AG09319 (cell line): ENCODE data around the gene CPA2.

Experiments
- DNase-seq: peaks from one replicate; pipeline ENCODE4 v3.0.0-alpha.2; 2010; ENCODE audit warnings: low read depth; ENCODE audit errors: extremely low read depth
- TF ChIP-seq, protein P1 (sequence below): IDR thresholded peaks from 2 replicates; pipeline ENCODE4 v1.5.1; 2011; ENCODE audit warnings: low read depth, mild to moderate bottlenecking, inconsistent platforms, low read length, moderate library complexity

CPA2 gene

DNA sequence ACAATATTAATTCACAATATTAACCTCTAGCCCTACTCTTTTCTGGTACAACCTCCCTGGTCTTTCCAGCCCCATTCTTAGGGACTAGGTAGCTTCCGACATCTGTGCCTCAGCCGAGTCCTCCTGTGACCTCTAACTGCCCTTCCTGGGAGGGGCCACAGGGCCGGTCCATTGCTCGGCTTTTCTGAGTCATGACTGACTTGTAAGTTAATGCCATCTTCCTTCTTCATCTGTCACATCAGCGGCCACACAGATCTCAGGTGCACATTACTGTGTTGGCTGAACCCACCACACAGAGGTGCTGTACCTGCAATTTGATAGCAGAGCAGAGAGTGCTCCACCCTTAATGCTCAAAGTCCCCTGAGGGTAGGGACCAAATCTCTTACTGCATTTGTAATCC, 22.2 kb downstream of the CPA2 start:
- TF ChIP-seq, protein P1, sequence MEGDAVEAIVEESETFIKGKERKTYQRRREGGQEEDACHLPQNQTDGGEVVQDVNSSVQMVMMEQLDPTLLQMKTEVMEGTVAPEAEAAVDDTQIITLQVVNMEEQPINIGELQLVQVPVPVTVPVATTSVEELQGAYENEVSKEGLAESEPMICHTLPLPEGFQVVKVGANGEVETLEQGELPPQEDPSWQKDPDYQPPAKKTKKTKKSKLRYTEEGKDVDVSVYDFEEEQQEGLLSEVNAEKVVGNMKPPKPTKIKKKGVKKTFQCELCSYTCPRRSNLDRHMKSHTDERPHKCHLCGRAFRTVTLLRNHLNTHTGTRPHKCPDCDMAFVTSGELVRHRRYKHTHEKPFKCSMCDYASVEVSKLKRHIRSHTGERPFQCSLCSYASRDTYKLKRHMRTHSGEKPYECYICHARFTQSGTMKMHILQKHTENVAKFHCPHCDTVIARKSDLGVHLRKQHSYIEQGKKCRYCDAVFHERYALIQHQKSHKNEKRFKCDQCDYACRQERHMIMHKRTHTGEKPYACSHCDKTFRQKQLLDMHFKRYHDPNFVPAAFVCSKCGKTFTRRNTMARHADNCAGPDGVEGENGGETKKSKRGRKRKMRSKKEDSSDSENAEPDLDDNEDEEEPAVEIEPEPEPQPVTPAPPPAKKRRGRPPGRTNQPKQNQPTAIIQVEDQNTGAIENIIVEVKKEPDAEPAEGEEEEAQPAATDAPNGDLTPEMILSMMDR = no peak
- DNase-seq = no peak

DNA sequence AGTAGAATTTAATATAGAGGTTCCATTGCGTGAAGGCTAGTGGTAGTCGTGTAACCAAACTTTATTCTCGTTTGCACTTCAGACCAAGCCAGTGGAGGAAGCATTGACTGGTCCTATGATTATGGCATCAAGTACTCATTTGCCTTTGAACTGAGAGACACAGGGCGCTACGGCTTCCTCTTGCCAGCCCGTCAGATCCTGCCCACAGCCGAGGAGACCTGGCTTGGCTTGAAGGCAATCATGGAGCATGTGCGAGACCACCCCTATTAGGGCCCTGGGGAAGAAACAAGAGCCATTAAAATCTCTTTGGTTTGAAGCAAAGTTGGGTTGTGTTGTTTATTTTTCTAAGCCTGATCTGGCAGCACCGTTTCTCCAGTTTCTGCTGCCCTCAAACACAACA, 22.8 kb downstream of the CPA2 start:
- no peak for DNase-seq
- TF ChIP-seq, protein P1 = no peak

DNA sequence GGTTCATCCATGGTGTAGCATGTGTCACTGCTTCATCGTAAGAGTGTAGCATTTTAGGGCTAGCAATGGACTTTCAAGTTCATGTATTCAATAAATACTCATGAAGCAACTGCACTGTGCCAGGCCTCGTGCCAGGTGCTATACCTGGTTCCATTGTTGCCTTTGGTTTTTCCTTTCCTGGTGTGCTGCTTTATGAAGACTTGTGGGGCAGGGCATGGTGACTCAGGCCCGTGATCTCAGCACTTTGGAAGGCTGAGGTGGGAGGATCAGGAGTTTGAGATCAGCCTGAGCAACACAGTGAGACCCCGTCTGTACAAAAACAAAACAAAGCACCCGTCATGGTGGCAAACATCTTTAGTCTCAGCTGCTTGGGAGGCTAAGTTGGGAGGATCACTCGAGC, 24.1 kb downstream of the CPA2 start:
- DNase-seq = no peak

DNA sequence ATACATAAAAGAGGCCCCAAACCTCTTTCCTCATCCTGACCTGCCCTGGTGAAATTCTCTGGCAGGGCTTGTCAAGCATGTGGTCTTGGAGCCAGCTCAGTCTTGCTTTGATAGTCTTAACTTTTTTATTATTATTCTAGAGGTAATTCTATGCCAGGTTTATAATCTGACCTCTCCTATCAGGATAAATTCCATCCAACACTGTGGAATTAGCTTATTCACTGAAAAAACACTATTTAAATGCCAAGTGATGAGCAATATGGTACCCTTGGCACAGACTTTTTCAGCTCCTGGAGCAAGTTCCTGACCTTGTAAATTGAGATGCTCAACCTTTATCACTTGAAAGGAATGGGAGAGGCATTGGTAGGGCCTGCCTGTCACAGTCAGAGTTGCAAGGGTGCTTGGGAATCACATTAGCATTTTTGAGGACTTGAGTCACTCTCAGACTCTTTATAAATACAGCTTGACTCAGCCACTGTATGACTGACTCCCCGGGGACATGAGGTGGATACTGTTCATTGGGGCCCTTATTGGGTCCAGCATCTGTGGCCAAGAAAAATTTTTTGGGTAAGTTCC, 26.1 kb downstream of the CPA2 start, which contains the start of gene CPA4:
Gene CPA4, plus strand, starts transcription at position 480 of the 576 bp plus-strand sequence. Its CDS starts 20 bp downstream, at position 500.
- DNase-seq = peak; percentile 67
- TF ChIP-seq, protein P1 = no peak

More for the DNA sequence above, 24.1 kb downstream of the CPA2 start:
- TF ChIP-seq, protein P1 = no peak

DNA sequence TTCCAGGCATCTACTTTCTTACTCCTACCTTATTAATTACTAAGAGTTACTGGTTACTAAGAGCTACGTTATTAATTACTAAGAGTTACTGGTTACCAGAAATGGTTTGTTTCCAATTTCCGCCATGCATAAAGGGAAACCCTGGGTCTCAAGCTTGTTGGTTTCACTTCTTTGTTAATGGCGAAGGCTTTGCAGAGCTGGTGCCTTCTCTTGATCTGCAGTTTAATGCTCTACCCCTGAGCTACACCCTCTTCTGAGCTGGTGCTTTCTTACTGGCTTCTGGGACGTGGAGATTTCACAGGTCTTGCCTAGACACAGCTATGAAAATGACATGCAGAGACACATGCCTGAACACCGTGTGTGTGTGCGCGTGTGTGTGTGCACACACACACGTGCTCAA, 26.9 kb downstream of the CPA2 start:
- DNase-seq = no peak
- TF ChIP-seq, protein P1 = no peak

DNA sequence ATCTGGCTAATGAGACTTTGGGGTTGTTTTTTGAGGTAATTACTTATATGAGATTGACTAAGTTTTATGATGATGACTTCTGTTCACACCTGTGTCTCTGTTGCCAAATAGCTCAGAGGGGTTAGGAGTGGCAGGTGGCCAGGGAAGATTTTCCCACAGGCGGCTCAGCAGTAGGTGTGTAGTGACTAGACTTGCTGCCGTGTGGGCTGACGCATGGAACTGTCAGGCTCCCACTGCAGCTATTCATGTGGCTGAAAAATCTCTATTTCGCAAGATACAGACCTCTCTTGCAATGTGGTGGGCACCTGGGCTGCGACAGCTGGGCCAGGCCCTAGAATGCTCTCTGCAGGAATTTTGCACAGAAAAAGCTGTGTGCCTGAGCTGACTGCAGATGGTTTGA, 27.7 kb downstream of the CPA2 start:
- TF ChIP-seq, protein P1 = no peak
- DNase-seq = no peak

DNA sequence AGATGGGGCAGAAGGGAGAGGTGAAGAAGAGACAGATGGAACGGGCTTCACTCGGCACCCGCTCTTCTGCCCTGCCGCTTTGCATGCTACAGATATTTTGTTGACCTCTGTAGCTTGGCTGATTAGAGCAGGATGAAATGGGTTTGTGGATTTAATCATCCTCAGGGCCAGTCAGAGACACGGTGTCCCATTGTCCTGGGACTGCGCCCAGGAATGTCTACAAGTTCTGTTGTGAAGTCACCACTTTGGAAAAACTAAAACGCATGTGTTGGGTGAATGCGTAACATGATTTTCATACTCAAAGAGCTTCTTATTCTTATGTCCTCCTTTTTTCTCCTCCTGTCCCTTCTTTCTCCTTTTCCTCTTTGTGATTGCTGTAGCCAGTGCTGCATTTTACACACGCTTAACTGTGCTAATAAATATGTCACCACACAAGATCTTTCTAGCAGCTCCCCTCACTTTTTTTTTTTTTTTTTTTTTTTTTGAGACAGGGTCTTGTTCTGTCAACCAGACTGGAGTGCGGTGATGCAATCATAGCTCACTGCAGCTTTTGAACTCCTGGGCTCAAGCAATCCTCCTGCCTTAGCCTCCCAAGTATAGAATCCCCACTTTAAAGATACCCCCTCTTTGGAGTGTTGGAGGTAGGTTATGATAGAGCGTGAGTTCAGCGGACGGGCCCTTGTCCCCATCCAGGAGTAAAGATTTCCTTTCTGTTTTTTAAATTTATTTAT, 29.7 kb downstream of the CPA2 start:
- TF ChIP-seq, protein P1 = no peak

More for the DNA sequence above, 29.7 kb downstream of the CPA2 start:
- no peak for DNase-seq
